GM18858 (cell line): ENCODE results near the gene PRR14L.

Experiments
- ATAC-seq: cut with Tn5 transposase; IDR thresholded peaks from one replicate; pipeline ENCODE4 v1.9.1; 2021; ENCODE audit not compliant: unreplicated experiment

Gene PRR14L

GRCh38 chr22:31647066-31647465, 102.9 kb downstream of the PRR14L start:
- ATAC-seq, result no peak

GRCh38 chr22:31646186-31647019, 103.5 kb downstream of the PRR14L start:
- peak; percentile 55 for ATAC-seq

DNA sequence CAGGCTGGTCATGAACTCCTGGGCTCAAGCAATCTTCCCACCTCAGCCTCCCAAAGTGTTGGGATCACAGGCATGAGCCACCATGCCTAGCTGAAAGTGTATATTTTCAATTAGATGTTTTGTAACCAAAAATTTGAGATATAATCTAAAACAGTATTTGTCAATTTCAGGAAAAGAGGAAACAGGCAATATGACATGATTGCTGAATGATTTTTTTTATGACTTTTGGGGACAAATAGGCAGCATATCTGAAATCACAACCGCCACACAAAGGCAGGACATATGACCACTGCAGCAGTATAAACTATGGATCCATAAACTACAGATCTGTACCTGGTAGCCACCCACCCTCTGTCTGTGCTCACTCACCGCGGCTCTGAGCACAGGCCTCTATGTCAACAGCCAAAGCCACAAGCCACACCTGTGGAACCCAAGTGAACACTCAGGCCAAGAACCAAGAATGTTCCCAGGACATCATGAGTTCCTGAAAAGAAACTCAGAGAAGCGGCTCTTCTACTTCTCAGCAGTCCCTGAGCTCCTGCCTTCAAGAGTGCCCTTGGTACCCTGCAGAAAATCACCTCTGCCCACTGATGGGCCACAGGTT, 110.4 kb downstream of the PRR14L start:
- ATAC-seq, result no peak

DNA sequence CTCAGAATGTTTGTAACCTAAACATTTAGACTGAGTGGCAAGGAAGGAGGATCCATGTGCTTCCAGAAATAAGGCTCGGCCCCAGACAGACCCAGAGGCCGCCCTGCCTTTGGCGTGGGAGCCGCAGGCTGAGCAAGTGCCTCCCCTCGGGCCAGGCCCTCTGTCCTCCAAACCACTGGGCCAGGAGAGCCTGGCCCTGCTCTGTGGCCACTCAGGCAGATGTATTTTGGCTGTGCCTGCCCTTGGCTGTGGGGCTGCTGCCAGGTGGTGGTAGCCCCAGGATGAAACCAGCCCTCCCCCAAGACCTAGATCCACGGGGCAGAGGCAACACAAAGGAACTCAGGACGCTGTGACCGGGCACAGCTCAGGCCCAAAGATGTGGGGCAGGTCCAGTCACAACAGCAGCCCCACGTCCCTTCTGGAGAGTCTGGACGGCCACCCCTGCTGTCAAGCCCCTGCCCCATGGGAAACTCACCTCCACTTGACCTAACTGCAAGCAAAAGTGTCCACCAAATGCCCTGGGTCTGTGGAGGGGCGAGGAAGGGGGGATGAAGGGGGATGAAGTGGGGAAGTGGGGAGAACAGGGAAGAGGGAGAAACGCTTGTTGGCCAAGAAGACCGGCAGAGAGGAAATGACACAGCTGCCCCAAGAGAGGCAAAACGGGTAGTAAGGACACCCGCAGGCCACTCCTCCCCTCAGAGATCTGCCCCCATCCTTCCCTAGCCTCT, 111.9 kb downstream of the PRR14L start:
- no peak for ATAC-seq

- ATAC-seq, result peak; percentile 61
Observed at GRCh38 chr22:31637447-31637890, 112.5 kb downstream of the PRR14L start.

DNA sequence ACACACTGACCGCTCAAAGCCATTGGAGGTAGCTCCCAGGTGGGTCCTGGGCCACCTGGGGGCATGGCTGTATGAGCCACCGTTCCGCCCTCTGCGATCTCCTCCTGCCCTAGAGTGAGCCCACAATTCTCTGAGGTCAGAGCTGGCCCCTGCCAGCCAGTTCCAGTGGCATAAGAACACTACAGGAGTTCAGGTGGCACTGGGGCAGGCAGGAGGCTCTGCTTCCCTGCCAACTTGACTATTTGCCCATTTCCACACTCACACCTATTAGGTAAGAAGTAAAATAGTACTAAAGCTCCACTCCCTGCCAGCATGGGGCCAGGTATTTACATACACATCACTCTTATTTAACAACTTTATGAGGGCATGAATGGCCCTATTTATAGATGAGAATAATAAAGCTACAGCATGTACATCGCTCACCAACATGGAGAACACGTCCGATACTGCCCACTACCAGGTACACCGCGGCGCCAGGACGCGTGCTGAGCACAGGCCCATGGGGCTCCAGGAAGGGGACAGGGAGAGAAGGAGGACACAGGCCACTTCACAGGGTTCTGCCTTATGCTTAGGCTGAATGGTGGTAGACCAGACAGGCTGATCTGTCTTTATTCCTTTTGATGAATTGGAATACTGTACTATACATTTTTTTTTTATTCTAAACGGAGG, 114.2 kb downstream of the PRR14L start:
- ATAC-seq, result no peak

GRCh38 chr22:31631436-31631835, 118.5 kb downstream of the PRR14L start:
- ATAC-seq, result no peak
